Left lobe of liver (tissue), 2 donors: ENCODE results near the gene PSMD11. TPM values are rescaled to one million over a fixed set of nuclear protein-coding genes. Genes with fewer than 3 reads are reported as not detected.

ENCODE experiments used
- ATAC-seq: fragments of 200-7000 bp; cut with Tn5 transposase; one replicate; pipeline ENCODE4 v1.9.1; 2020; ENCODE audit warnings: mild to moderate bottlenecking, moderate library complexity
- DNase-seq: peaks from one replicate; pipeline ENCODE4 v3.0.0-alpha.2; 2020; ENCODE audit warnings: low spot score
- total RNA-seq: library from RNA; stranded (reverse); gene quantifications from one replicate; pipeline ENCODE4 v1.2.1, GENCODE V29; 2021
- donor health status: DM: no; HTN: no; CAD: no; lungs with moderate emphysema.
- donor health status: DM: no; HTN: yes; CAD: no.

The PSMD11 gene
- total RNA-seq, 1 donor from 2014 or later, result 49.1 TPM

- DNase-seq (no peak), ATAC-seq (no peak)
Measured at GRCh38 chr17:32489320-32490100, 45.2 kb downstream of the PSMD11 start.

GRCh38 chr17:32490101-32490482 lies 45.8 kb downstream of the PSMD11 start:
- DNase-seq (no peak), ATAC-seq (no peak)

GRCh38 chr17:32491371-32492263 lies 47.3 kb downstream of the PSMD11 start:
- DNase-seq (no peak), ATAC-seq (no peak)

DNA sequence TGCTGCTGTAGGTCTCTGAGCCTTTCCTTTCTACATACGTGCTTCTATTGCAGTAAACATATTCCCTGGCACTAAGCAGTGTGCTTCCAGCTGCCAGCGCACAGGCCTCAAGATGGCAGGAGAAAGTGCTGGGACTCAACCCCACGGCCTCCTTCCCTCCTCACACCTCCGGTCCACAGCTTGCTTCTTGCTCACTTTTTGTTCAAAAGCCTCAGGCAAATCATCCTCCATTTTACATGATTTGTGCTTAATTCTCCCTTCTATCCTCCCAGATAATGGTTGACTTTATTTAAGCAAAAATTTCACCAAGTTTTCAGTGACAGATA lies 47.9 kb downstream of the PSMD11 start:
- no peak for ATAC-seq

DNA sequence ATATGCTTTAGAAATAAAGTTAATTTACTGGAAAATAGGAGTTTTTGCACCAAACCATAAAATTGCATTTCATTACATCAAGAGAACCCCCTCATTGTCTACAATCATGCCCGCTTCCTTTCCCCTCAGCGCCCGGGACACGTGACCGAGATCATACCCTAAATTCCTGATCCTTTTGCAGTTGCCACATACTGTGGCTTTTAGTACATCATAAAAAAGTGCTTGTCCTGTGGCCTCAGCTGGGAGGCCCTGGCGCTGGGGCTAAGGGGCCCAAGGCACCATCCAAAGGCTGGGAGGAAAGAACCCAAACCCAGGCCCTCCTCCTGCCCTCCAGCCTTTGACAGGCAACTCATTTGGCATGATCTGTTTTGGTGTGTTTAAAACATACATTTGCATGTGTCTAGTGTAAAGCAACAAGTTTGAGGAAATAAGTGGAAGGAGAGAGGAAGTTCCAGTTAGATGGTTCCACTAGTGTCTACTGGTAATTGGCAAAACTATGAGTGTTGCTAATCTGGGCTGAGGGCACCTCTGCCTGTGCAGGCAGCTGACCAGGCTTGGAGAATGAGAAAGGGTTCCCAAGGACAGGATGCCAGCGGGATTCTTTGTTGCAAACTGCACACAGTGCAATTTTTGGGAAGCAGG lies 48.5 kb downstream of the PSMD11 start:
- ATAC-seq, result no peak
- DNase-seq, result no peak

More for the DNA sequence above, 47.9 kb downstream of the PSMD11 start:
- DNase-seq, result no peak

DNA sequence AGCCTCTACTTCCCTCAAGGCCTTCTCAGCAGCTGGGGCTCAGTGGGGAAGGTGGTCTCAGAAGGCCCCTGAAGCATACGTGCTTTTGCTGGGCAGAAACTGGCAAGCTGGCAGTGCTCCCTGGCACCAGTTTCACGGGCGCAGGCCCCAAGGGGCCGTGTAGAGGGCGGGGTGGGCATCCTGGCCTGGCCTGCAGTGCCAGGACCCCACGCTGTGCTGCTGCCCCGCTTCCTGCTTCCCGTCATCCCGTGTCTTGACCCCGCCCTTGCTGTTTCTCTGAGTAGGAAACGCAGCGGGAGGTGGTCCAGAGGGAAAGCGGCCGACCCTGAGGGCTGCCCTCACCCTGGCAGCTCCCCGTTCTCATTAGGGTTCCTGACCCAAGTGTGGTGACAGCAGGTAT lies 49.3 kb downstream of the PSMD11 start:
- DNase-seq, result no peak

DNA sequence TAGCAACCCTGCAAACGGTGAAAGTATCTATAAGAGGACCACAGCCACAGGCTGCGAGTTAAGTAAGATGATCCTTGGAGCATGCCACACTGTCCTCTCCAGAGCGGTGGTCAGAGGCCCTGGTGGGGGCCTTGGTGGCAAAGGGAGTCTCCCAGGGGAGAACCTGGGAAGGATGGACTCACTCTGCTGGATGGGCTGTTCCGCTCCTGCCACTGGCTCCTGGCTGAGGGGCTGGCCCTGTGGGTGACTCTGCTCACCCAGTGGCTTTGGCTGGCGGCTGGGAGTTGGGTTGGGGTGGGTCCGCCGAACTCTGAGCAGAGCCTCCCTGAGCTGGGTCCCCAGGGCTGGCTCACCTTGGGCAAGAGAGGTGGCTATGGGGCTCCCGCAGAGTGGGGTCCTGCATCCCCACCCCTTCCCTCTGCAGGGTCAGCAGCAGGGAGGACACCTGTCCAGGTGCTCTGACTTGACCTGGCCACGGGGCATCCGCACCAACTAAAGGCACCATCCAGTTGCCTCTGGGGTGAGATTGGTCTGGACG lies 49.7 kb downstream of the PSMD11 start:
- ATAC-seq (no peak), DNase-seq (no peak)

More for the DNA sequence above, 49.3 kb downstream of the PSMD11 start:
- ATAC-seq, result no peak

DNA sequence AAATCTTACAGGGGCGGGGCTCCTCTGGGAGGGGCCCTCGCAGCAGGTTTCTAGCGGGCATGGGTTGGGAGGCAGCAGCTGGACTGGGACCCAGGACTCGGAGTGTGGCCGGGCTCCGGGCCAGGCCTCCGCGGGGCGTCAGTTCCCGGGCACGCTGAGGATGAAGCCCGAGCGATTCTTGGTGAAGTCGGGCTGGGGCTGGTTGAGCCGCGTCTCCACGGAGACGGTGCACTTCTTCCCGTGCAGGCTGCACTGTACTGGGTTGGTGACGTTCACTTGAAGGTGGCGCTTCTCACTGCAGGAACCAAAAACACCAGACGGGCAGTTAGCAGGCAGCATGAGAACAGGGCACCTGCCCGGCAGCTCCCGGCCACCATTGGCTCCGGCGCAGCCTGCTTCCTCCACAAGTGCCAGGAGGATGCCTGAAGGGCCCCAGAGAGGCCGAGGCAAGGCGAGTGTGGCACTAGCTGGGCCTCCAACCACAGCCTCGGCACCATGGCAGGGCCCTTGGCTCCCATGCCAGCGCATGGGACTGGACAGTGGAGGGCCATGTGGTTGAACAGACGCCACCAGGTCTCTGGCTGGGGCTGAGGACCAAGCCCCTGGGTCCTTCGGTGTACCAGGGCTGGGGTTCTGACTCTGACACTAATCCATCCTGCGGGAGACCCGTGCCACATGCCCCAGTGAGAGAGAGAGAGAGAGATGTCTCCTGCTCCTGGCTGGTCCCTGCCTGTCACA lies 50.5 kb downstream of the PSMD11 start:
- DNase-seq, result no peak

DNA sequence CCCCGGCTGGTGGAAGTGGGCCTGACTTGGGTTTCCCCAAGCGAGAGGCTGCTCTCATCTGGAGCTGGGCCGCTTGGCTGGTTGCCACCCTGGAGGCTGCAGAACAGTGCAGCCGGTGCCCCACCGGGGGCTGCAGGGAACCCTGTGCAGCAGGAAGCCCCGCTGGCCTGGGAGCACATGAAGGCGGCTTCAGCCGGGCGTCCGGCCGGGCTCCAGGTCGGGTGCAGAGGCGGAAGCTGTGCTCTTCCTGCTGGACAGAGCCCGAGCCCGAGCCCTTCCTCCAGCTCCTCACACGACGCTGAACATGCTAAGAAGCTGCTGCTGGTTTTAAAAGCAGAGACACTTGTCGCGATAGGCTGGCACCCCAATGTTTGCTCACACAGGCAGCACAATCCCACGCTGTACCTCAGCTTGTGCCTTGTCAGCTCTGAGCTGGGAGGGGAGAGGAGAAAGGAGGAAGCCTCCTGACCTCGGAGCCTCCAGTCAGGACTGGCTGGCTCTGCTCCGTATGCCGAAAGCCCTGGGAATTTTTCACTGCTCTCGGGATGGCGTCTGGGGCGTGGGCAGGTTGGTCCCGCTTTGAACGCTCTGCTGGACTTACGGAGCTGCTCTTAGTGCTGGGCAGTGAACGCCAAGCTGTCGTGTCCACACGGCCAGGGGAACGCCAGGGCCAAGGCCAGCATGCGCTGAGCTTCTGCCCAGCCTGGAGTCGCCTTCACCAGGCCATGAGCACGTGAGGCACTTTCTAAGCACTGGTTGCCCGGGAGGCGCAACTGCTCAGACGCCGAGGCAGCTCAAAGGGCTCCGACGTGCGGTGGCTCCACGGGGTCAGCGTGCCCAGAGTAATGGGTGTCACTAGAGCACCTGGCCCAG lies 51.3 kb downstream of the PSMD11 start:
- DNase-seq (no peak), ATAC-seq (peak; percentile 57)

More for the DNA sequence above, 50.5 kb downstream of the PSMD11 start:
- ATAC-seq, result peak; percentile 38

DNA sequence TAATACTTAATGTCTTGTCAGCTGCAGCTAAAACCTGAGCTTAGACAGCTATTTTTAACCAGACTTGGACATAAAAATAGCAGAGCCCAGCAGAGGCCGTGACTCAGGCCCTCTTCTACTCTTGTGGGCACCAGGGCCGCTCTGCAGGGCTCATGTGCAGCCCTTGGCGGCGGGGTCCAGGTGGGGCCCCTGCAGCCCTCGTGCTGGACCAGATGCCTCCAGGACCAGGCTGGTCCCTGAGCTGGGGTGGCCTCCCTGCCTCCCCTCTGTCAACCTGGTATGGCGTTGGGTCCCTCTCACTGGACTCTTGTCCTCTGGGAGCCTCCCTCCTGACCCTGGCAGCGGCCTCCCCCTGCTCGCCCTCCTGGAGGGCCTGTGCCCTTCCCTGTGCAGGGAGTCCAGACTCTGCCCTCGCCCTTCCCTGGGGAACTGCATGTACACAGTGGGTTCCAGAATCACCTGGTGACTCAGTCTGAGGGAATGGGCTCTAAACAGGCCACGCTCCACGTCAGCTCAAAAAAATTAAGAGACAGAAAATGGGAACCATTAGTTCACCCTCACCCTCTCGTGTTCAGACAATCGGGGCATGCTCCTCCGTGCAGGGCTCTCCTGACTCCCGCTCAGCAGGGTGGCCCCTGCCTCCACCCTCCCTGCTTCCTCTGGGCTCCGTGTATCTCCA lies 52.2 kb downstream of the PSMD11 start:
- no peak for DNase-seq
- ATAC-seq, result no peak

- no peak for DNase-seq
- ATAC-seq, result no peak
Measured at GRCh38 chr17:32497431-32498205, 53.3 kb downstream of the PSMD11 start.

DNA sequence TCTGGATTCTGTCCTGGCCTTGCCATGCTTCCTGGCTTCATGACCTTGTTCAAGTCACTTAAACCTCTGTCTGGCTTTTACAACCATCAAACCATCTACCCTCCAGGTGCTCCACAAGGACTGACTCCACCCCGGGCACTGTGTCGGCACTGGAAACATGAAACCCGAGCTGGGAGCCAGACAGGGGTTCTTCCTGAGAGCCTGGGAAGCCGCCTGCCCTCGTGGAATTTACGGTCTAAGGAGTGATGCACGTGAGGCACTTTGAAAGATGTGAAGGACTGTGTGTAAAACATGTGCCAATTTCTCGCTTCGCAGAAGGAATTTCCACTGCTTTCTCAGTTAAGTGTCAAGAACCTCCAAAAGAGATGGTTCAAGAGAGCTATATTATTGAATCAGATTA lies 54.1 kb downstream of the PSMD11 start:
- no peak for DNase-seq
- no peak for ATAC-seq

- ATAC-seq, result no peak
- no peak for DNase-seq
Measured at GRCh38 chr17:32502013-32502412, 57.7 kb downstream of the PSMD11 start.

DNA sequence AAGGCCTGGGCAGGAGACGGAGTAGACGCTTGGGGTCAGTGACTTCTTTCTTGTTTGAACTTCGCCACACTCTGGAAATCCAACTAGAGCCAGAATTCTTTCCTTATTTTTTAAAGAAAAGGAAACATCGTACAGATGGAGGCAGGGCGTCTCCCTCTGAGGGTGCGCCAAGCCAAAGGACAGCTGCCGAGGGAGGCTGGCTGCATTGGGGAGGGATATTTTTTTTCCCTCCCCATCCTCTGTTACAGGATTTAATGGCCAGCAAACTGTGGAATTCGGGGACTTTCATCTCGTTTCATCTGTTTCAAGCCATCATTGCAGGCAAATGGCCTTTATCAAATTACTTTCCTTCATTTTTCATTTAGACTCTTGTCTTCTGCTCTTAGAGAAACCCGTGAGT lies 58.4 kb downstream of the PSMD11 start:
- no peak for DNase-seq
- ATAC-seq, result no peak

- ATAC-seq (peak; percentile 42), DNase-seq (no peak)
Measured at GRCh38 chr17:32503251-32504165, 59.2 kb downstream of the PSMD11 start.

DNA sequence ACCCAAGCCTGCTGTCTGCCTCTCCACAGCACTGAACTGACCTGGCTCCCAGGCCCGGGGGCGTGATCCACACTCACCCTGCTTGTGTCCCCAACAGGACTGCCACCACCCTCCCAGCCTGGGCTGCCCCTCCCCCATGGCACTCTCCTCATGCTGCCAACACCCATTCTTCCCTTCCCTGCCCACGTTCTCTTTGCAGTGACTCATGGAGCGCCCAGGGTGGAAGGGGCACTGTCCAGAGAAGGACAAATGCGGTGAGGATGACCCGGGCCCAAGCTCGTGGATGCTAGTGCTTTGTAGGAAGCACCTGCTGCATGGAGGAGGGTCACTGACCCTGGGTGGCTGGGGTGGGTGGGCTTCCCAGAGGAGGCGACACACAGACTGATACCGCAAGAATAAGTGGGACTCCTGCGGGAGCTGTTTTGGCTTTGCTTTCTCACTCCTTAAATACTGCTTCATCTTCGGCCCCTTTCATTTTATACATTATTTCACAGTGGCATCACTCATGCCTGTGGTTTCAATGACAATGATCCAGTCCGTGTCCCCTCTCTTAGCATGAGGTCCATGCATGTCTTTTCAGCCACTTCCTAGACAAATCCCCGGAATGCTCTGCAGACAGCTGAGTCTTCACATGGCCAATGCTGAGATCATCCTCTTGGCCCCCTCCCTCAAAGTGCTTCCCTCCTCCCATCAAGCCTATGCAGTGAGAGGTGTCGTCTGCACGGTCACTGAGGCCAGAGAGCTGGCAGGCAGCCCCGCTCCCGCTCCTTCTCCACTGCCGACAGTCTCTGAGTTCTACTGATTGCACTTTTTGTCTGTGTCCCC lies 60.1 kb downstream of the PSMD11 start:
- DNase-seq (no peak), ATAC-seq (no peak)
